T-helper 2 cell treated with Interferon-gamma antibody and Interleukin-4, amounts not matched to agents 5 μg/mL and 100 μg/mL, for 36 hours (primary cell): Measurements from ENCODE around the gene ZDHHC19.
"Not testable (repeated sequence)": the region's sequence is repeated elsewhere in the genome, so short reads cannot be mapped to it uniquely, and the experiment has no call there.

Experiments used
- DNase-seq: peaks from one replicate; pipeline ENCODE4 v3.0.0; 2021; ENCODE audit warnings: low spot score
- H3K27ac Mint-ChIP-seq: one replicate; pipeline ENCODE4 v1.8.0; 2021; ENCODE audit warnings: mild to moderate bottlenecking, mixed read lengths
- H3K27me3 Mint-ChIP-seq: one replicate; pipeline ENCODE4 v1.8.0; 2021; ENCODE audit warnings: low read depth, mixed read lengths
- H3K36me3 Mint-ChIP-seq: one replicate; pipeline ENCODE4 v1.8.0; 2021; ENCODE audit warnings: low read depth, mixed read lengths
- H3K4me1 Mint-ChIP-seq: one replicate; pipeline ENCODE4 v1.8.0; 2021; ENCODE audit warnings: low read depth, mixed read lengths
- H3K4me3 Mint-ChIP-seq: one replicate; pipeline ENCODE4 v1.8.0; 2022; ENCODE audit warnings: mild to moderate bottlenecking, moderate library complexity, mixed read lengths
- H3K9me3 Mint-ChIP-seq: one replicate; pipeline ENCODE4 v1.8.0; 2021; ENCODE audit warnings: mixed read lengths

Gene ZDHHC19

DNA sequence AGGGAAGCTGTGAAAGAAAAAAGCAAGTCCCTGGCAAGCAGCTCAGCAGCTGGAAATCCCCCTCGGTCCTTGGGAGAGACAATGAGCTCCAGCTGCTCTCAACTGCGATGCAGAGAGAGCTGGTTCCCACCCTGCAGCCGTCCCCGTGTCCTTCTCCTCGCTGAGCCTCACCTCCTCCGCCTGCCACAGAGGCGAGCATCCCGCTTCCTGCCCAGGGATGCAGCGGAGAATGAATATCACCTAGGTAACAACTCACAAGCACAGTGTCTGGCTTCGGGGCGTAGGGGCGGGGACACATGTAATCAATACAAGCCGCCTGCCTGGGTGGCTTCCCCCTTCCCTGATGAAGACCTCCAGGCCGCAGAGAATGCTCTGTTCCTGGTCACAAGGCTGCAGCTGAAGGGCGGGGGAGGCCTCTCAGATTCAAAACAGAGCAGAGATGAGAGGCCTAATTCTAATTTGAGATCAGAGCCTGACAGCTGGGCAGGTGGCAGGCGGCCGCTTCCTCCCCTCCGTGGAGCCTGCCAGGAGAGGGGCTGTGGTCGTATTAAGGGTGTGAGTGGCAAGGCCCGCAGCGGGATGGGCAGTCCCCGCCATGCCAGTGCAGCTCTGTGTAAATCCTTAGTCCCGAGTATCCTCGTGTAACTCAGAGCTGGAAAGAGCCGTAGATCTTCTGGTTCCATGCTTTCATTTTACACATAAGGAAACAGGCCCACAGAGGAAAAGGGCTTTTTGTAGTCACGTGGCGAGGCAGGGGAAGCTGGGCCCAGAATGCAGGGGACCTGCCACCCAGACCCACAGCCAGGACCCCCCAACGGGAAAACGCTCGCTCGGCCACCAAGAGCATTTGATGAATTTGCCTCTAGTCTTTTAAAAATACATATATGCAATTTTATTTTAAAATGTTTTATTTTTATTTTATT, 24.3 kb downstream of the ZDHHC19 start:
- no peak for DNase-seq
- peak overlapping the region; percentile 54 for H3K4me3 Mint-ChIP-seq
- H3K27me3 Mint-ChIP-seq, result no peaks in the 10 kb centered on the region
- no peaks in the 10 kb centered on the region for H3K36me3 Mint-ChIP-seq
- no peaks in the 10 kb centered on the region for H3K9me3 Mint-ChIP-seq
- peaks cover 44% of the 10 kb centered on the region for H3K4me1 Mint-ChIP-seq
- peak overlapping the region; percentile 77 for H3K27ac Mint-ChIP-seq

GRCh38 chr3:196184881-196185280, 26.3 kb downstream of the ZDHHC19 start:
- Mint-ChIP-seq H3K27ac (peak overlapping the region; percentile 60), H3K36me3 (no peaks in the 10 kb centered on the region), H3K4me3 (no peak overlapping the region)

GRCh38 chr3:196184169-196184432, 27.1 kb downstream of the ZDHHC19 start:
- DNase-seq, H3K36me3 Mint-ChIP-seq, H3K9me3 Mint-ChIP-seq, H3K27me3 Mint-ChIP-seq, H3K4me3 Mint-ChIP-seq: not testable (repeated sequence)
- H3K4me1 Mint-ChIP-seq, result peaks cover 53% of the 10 kb centered on the region
- peak overlapping the region; percentile 96 for H3K27ac Mint-ChIP-seq

More at GRCh38 chr3:196184881-196185280, 26.3 kb downstream of the ZDHHC19 start:
- Mint-ChIP-seq H3K9me3 (no peaks in the 10 kb centered on the region), H3K4me1 (peaks cover 51% of the 10 kb centered on the region), H3K27me3 (no peaks in the 10 kb centered on the region)
- no peak for DNase-seq

- H3K4me3 Mint-ChIP-seq, result peak overlapping the region; percentile 78
- peaks cover 4% of the 10 kb centered on the region for H3K36me3 Mint-ChIP-seq
- peak overlapping the region; percentile 96 for H3K27ac Mint-ChIP-seq
- H3K9me3 Mint-ChIP-seq, result no peaks in the 10 kb centered on the region
- DNase-seq, result no peak
- no peaks in the 10 kb centered on the region for H3K27me3 Mint-ChIP-seq
- H3K4me1 Mint-ChIP-seq, result peaks cover 51% of the 10 kb centered on the region
Measured at GRCh38 chr3:196181127-196181546, 30.1 kb downstream of the ZDHHC19 start.

DNA sequence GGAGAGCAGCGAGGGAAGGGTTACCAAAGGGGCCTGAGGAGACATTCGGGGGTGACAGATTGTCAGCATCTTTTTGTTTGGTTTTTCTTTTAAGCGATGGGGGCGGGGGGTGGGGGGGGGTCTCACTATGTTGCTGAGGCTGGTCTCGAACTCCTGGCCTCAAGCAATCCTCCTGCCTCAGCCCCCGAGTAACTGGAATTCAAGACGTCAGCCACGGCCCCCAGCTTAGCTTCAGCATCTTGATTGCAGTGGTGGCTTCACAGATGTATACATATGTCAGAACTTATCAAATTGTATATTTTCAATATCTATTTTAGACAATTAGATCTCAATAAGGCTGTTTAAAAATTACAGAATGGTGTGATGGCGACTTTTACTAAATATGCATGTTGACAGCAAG, 30.9 kb downstream of the ZDHHC19 start:
- Mint-ChIP-seq H3K36me3 (peaks cover 4% of the 10 kb centered on the region), H3K9me3 (no peaks in the 10 kb centered on the region), H3K27ac (peak overlapping the region; percentile 96), H3K27me3 (no peaks in the 10 kb centered on the region), H3K4me3 (peak overlapping the region; percentile 65), H3K4me1 (peaks cover 51% of the 10 kb centered on the region)
- no peak for DNase-seq

DNA sequence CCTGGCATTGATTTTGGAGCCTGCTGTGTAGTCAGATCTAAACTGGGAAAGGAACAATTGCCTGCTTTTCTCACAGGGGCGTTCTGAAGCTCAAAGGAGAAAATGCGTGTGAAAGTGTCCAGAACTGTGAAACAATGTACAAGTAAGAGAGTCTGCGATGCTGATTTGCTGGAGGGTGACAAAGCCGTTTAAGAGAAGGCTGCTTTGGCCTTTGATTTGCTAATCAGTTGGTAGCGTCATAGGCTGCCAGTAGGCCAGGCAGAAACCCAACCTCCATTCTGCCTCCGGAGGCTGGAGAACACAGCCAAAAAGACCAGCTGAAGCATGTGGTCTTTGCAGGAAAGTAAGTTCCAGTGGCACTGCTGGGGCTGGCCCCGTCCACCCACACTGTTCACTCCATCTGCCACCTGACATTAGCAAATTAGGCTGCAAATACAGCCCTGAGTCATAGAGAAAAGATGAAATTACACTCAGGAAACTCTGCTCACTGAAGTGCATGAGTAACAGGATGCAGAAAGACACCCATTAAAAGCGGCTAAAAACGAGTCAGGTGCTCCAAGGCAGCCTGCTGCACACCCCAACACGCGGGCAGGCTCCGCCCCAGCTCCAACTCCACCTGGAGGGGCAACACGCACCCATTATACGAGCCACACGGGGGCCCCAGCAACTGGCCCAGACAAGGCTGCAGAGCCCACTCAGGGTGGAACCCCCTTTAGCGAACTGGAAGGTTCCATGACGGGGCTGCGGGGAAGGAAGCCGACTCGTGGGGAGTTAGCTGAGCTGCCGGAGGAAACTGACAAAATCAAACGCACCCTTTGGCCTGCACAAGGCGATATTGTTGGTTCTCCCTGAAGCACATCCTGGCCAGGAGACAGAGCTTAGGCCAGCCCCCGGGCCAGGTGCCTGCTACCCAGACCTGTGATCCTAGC, 31.6 kb downstream of the ZDHHC19 start:
- peak; percentile 91 for DNase-seq
- Mint-ChIP-seq H3K4me3 (peak overlapping the region; percentile 65), H3K4me1 (peaks cover 49% of the 10 kb centered on the region), H3K9me3 (no peaks in the 10 kb centered on the region), H3K36me3 (peaks cover 4% of the 10 kb centered on the region), H3K27me3 (no peaks in the 10 kb centered on the region), H3K27ac (peak overlapping the region; percentile 96)

DNA sequence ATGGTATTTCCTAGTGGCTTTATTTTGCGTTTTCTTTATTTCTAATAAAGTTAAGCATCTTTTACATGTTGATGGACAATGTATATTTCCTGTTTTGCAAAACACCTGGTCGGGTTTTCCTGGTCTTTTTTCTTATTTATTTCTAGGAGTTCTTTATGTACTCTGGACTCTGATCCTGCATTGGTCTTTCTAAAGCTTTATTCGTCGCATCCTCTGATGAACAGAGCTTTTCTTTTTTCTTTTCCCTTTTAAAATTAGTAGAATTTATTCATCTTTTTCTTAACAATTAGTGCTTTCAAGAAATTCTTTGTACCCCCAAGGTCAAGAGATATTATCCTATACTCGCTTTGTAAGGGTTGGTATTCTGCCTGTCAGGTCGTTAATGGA, 32.2 kb downstream of the ZDHHC19 start:
- no peak for DNase-seq
- Mint-ChIP-seq H3K4me3 (peak overlapping the region; percentile 65), H3K27ac (peak overlapping the region; percentile 96), H3K4me1 (peaks cover 51% of the 10 kb centered on the region), H3K27me3 (no peaks in the 10 kb centered on the region), H3K36me3 (peaks cover 4% of the 10 kb centered on the region), H3K9me3 (no peaks in the 10 kb centered on the region)

DNA sequence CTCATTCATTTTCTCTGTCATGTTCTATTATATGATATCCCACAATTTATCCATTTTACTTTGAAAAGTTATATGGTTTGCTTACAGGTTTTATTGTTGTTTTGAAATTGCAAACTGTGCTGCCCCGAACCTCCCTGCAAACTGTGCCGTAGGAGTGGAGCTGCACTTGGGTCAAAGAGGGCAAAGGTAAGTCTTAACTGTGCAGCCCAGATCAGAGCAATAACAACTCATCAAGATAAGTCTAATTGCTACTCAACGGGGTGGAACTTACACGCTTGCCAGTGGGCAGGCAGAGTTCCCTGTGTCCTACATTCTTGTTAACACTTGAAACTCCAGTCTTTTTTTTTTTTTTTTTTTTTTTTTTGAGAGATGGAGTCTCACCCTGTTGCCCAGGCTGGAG, 33.2 kb downstream of the ZDHHC19 start:
- H3K4me3 Mint-ChIP-seq, result peak overlapping the region; percentile 29
- no peaks in the 10 kb centered on the region for H3K9me3 Mint-ChIP-seq
- peak overlapping the region; percentile 91 for H3K27ac Mint-ChIP-seq
- peaks cover 4% of the 10 kb centered on the region for H3K36me3 Mint-ChIP-seq
- no peaks in the 10 kb centered on the region for H3K27me3 Mint-ChIP-seq
- peaks cover 42% of the 10 kb centered on the region for H3K4me1 Mint-ChIP-seq
- no peak for DNase-seq

DNA sequence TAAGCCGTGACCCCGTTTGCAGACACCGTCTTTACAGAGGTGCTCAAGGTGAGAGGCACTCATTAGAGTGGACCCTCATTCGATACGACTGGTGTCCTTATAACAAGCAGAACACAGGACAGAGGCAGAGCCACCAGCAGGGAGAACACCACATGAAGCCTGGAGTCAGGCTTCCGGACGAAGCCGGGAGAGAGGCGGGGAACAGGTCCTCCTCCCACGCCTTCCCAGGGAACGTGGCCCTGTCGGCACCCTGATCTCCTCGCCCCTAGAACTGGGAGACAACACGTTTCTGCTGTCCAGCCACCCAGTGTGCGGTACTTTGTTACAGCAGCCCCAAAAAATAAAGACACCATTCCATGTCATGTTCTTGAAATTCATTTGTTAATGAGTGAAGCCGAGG, 33.6 kb downstream of the ZDHHC19 start:
- no peaks in the 10 kb centered on the region for H3K27me3 Mint-ChIP-seq
- H3K4me1 Mint-ChIP-seq, result peaks cover 39% of the 10 kb centered on the region
- no peaks in the 10 kb centered on the region for H3K9me3 Mint-ChIP-seq
- H3K27ac Mint-ChIP-seq, result peak overlapping the region; percentile 91
- H3K36me3 Mint-ChIP-seq, result peaks cover 4% of the 10 kb centered on the region
- no peak overlapping the region for H3K4me3 Mint-ChIP-seq
- DNase-seq, result no peak

GRCh38 chr3:196175722-196176121, 35.5 kb downstream of the ZDHHC19 start:
- Mint-ChIP-seq H3K36me3 (peaks cover 4% of the 10 kb centered on the region), H3K9me3 (no peaks in the 10 kb centered on the region), H3K27ac (no peak overlapping the region), H3K27me3 (no peaks in the 10 kb centered on the region), H3K4me3 (no peak overlapping the region), H3K4me1 (peaks cover 25% of the 10 kb centered on the region)
- no peak for DNase-seq

DNA sequence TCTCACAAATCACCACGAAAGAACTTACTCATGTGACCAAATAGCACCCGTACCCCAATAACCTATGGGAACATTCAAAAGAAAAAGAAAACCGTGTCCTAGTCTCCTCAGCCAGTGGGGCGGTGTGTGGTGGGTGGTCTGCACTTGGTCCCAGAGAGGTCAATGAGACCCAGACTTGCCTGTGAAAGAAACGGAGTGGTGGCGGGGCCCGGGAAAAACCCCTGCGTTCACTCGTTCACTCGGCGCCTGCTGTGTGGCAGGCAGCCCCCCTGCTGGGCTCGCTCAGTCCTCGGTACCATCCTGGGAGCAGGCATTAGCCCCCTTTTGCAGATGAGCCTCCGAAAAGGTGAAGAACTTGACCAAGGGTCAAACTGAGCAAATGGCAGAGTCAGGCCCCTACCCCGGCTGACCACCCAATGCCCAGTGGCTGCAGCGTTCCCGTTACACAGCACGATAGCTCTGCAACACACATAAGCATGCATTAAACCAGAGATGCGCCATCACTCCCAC, 36.0 kb downstream of the ZDHHC19 start:
- Mint-ChIP-seq H3K4me3 (no peak overlapping the region), H3K4me1 (peaks cover 25% of the 10 kb centered on the region), H3K36me3 (peaks cover 4% of the 10 kb centered on the region), H3K27me3 (no peaks in the 10 kb centered on the region), H3K27ac (no peak overlapping the region), H3K9me3 (no peaks in the 10 kb centered on the region)
- DNase-seq, result no peak

- Mint-ChIP-seq H3K27ac (no peak overlapping the region), H3K4me1 (peaks cover 20% of the 10 kb centered on the region), H3K36me3 (peaks cover 4% of the 10 kb centered on the region), H3K9me3 (no peaks in the 10 kb centered on the region), H3K27me3 (no peaks in the 10 kb centered on the region), H3K4me3 (no peak overlapping the region)
- DNase-seq, result no peak
Measured at GRCh38 chr3:196174652-196175051, 36.5 kb downstream of the ZDHHC19 start.

DNA sequence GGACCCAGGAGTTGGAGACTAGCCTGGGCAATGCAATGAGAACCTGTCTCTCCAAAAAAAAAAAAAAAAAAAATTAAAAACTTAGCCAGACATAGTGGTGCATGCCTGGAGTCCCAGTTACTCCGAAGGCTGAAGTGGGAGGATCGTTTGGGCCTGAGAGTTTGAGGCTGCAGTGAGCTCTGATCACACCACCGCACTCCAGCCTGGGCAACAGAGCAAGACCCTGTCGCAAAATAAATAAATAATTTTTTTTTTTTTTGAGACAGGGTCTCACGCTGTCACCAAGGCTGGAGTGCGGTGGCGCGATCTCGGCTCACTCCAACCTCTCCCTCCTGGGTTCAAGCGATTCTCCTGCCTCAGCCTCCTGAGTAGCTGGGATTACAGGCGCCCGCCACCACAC, 40.9 kb downstream of the ZDHHC19 start:
- H3K4me1 Mint-ChIP-seq, H3K4me3 Mint-ChIP-seq, H3K36me3 Mint-ChIP-seq, DNase-seq, H3K27me3 Mint-ChIP-seq, H3K9me3 Mint-ChIP-seq, H3K27ac Mint-ChIP-seq: not testable (repeated sequence)

- H3K4me1 Mint-ChIP-seq, result peaks cover 5% of the 10 kb centered on the region
- H3K4me3 Mint-ChIP-seq, result no peak overlapping the region
- H3K36me3 Mint-ChIP-seq, result no peaks in the 10 kb centered on the region
- no peak overlapping the region for H3K27ac Mint-ChIP-seq
- no peak for DNase-seq
- H3K9me3 Mint-ChIP-seq, result no peaks in the 10 kb centered on the region
- H3K27me3 Mint-ChIP-seq, result no peaks in the 10 kb centered on the region
Measured at GRCh38 chr3:196169836-196170240, 41.4 kb downstream of the ZDHHC19 start.
